Measurements from ENCODE around the gene C1orf21.

- TF ChIP-seq CTCF (IDR thresholded peaks at IDR 0.05) (no peak), POLR2A (IDR thresholded peaks at IDR 0.05) (no peak), EP300 (IDR thresholded peaks at IDR 0.05) (no peak)
These were observed 17.3 kb downstream of the C1orf21 start for GRCh38 chr1:184403961-184404726.
